GM19324 (cell line): ENCODE results near the gene GHR.

Experiments used
- ATAC-seq: cut with Tn5 transposase; IDR thresholded peaks from one replicate; pipeline ENCODE4 v1.9.1; 2021; ENCODE audit warnings: mild to moderate bottlenecking, moderate library complexity; ENCODE audit not compliant: unreplicated experiment, low FRiP score

GHR gene

DNA sequence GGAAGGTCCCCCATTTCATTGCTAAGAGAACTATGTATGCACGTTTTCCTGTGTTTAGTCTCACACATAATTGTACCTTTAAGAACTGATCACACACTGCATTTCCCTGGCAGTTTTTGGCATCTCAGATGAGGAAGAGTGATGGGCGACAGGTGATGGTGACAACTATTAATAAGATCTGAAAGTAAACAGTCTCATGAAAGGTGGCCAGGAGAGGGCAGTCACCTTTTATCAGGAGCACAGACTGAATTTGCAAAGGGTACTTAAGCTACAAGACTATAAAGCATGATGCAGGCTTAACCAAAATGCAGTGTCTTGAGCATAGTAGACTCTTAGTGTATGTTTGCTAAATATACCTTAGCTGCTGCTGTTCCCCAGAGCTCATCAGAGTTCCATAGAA lies 91.5 kb downstream of the GHR start:
- ATAC-seq = no peak

- no peak for ATAC-seq
These were observed 92.3 kb downstream of the GHR start for GRCh38 chr5:42515504-42515903.

- ATAC-seq = no peak
These were observed 93.2 kb downstream of the GHR start for GRCh38 chr5:42516282-42517042.

- ATAC-seq = no peak
These were observed 93.9 kb downstream of the GHR start for GRCh38 chr5:42517164-42517563.

DNA sequence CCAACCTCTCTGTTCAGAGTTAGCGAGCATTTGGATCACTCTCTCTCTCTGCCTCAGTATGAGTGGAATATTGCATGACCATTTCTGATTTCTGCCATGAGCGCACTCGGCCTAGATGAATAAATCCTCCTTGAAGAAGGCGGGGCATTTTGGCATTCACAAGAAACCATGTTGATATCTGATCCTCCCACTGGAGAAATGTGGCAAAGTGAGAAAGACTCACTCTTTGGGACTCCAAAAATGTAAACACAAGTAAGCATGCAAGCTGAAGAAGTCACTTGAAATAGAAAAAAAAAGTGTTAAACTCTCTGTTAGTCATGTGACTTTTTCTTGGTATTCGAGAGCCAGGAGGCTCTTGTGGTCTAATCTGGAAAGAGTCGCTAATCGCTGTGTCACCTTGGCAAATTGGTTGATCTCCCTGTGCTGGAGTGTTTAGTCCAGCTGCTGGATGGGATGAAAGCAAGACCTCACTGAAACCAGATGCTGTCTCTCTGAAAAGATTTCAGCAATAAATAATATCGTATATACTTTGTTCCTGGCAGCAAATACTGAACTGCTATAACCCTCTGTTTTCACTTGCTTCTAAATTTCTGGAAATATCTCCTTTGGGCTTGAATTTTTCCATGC lies 95.5 kb downstream of the GHR start:
- ATAC-seq = no peak

DNA sequence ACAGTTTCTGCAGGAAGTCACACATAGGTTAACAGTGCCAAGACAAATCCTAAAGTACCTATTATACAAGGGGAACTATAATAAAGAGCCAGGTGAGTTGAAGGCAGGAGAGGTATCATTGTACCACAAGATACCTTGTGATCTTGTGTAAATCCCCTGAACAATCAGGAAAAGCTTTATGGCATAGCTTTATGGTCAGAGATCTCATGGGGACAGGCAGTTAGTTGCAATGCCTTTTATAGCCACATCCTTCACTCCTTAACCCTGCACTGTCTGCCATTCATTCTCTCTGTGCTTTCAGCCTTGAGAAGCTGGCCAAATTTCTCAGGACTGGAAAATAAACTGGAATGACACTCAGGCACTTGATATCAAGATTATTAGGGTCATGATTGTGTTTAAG lies 97.0 kb downstream of the GHR start:
- ATAC-seq = no peak

DNA sequence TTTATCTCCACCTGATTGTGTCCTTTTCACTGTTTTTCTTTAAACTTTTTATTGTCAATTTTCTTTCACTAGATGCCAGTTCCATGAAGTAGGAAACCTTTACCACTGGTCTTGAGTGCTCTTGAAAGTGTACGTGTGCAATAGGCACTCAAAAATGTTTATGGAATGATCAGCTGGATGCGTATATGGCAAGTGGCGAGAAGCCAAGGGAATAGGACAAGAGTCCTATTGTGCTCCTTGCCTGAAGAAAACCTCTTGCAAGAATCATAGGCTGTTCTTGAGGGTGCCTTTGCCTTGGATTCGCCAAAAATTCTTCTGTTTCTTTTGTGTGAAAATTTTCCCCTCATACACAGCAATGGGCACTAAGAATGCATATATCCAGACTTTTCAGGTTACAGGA lies 97.7 kb downstream of the GHR start:
- ATAC-seq = no peak

DNA sequence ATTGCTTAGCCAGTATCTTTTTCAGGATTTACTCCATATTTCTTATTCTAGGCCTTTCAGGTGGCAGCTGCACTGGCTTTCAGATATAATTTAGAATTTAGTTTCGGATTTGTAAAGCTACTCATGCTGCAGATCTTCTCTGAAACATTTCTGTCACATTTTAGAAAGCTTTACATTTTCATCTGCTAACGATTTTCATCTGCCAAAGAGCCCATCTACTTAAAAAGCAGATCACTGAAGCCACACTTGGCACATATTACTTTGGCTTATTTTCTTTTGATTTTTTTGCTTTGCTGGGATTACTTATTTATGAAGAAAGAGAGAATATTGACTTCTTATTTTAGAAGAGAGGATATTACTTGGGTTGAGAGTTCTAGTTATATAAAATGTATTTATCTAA lies 98.2 kb downstream of the GHR start:
- no peak for ATAC-seq

DNA sequence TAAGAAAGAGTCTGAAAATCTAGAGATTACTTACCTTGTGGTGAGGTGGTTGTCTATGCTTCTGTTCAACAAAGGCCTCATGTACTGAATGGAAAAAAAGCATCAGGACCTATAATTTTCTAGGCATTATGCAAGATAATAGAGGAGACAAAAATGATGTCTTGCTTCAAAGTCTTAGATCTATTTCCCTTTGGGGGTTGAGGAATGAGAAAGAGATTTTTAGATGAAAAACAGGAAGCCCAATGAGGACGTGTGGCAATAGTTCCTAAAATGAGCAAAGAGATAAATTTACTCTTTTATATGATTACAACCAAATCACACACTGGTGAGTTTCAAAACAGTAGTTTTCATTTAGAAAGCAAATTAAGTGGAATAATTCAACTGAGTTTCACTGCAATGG lies 99.5 kb downstream of the GHR start:
- ATAC-seq = no peak

- ATAC-seq = no peak
These were observed 102.9 kb downstream of the GHR start for GRCh38 chr5:42526179-42526578.

GRCh38 chr5:42531611-42532010 lies 108.4 kb downstream of the GHR start:
- ATAC-seq = no peak

- ATAC-seq = no peak
These were observed 118.9 kb downstream of the GHR start for GRCh38 chr5:42542106-42542505.

GRCh38 chr5:42543774-42544173 lies 120.5 kb downstream of the GHR start:
- no peak for ATAC-seq

GRCh38 chr5:42545038-42545437 lies 121.8 kb downstream of the GHR start:
- no peak for ATAC-seq

GRCh38 chr5:42547141-42547540 lies 123.9 kb downstream of the GHR start:
- no peak for ATAC-seq

GRCh38 chr5:42547894-42548293 lies 124.7 kb downstream of the GHR start:
- no peak for ATAC-seq

DNA sequence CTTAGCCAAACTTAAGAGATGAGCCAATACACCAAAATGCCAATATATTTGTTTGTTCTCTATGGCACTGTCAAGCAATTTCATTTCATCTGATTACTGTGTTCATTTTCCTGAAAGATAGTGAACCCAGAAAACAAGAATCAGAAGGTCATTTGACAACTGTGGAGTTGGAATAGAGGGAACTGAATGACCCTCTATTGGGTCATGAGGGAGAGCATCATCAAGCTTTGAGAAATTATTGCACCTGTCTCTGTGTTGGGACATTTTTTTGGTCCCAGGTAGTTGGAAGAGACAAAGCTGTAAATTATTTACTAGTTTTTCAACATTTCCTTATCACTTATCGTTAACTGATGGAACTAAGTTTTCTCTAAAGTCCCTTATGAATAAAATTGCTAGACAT lies 129.4 kb downstream of the GHR start:
- no peak for ATAC-seq

DNA sequence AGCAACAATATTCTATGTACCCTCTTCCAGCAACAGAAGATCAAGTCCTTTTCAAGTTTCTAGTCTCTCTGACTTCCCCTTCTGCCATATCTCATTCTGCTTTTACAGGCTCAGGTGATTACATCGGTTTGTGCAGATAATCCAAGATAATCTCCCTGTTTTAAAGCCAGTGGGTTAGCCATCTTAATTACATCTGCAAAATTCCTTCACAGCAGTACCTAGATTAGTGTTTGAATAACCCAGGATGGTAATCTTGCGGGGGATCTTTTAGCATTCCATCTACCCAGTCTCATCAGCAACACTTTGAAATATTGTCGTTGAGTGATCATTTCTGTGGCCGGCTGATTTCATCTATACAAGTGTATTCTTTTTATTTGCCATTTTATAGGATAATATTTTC lies 130.2 kb downstream of the GHR start:
- ATAC-seq = no peak

GRCh38 chr5:42555010-42555409 lies 131.8 kb downstream of the GHR start:
- ATAC-seq = no peak

GRCh38 chr5:42555797-42556196 lies 132.6 kb downstream of the GHR start:
- ATAC-seq = no peak

DNA sequence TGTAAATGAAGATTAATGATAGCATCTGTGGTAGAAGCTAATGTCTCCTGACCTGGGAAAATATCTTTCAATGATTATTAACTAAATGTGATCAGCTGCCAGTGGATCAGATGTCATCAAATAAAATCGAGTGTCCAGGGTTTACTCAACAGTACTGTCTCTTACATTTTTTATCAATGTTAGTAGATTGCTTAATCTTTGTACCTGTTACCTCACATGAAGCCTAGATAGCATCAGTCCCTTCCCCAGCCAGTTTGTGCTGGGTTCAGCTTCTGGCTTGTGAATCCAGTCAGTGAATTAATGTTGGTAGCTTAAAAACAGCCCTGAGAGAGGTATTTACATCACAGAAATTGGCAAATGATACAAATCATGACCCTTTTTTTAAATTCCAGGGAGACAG lies 134.4 kb downstream of the GHR start:
- ATAC-seq = no peak

DNA sequence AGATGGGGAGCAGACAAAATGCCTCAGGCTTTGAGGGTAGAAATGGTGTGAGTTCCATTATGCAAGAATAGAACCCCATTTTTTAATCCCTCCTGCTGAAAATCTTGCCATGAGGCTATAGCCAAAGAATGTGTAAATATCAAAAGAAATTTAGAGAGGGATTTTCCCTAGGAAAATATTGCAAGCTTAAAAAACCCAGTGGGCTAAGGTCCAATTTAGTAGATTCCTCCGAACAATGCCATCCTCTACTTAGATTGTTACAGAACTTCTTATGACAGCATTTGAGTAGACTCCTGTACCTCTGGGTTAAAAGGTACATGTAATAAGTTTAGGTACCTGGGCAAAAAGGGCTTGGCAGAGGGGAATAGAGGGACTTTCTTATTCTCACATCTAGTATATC lies 138.4 kb downstream of the GHR start:
- ATAC-seq = no peak
